Measurements from ENCODE around the gene CCDC188. TPM values are rescaled to one million over a fixed set of nuclear protein-coding genes. Genes with fewer than 3 reads are reported as not detected.

The CCDC188 gene
- total and polyA plus RNA-seq, 2 of the 4 experiments (the other 2 are of a cell fraction), result 0.10 TPM; not detected in 1

- Histone ChIP-seq H3K79me1 (ENCODE audit: low read depth in 1 of 2, low read length in 2 of 2) (no peaks in the 10 kb centered on the region), H3K27me3 (ENCODE audit: control insufficient read depth, insufficient read depth, low read length) (peaks cover 40% of the 10 kb centered on the region), H3K36me3 (ENCODE audit: control insufficient read depth, insufficient read depth, low read length) (no peaks in the 10 kb centered on the region), H3K9ac (ENCODE audit: low read depth, low read length) (no peak overlapping the region), H3K4me3 (ENCODE audit: insufficient read depth, low read depth, low read length) (no peak overlapping the region), H4K5ac (ENCODE audit: low read depth, low read length) (no peak overlapping the region), H2AK9ac (replicated peaks; ENCODE audit: low read depth, low read length, poor library complexity) (no peak overlapping the region), H4K8ac (ENCODE audit: low read depth in 2 of 2, low read length in 2 of 2) (no peak overlapping the region), H3K56ac (ENCODE audit: extremely low read depth, insufficient read depth, low read length) (no peak overlapping the region), H3K18ac (ENCODE audit: low read depth, low read length) (no peak overlapping the region), H2BK120ac (ENCODE audit: low read depth, low read length) (no peak overlapping the region), H3K27ac (ENCODE audit: insufficient read depth, low read length) (no peak overlapping the region), H4K20me1 (ENCODE audit: insufficient read depth, low read length) (no peaks in the 10 kb centered on the region), H2AFZ (replicated peaks; ENCODE audit: low read length, poor library complexity) (no peak overlapping the region), H2BK5ac (ENCODE audit: low read depth, low read length, poor library complexity, severe bottlenecking) (no peak overlapping the region), H4K91ac (ENCODE audit: insufficient read depth, low read depth, low read length) (no peak overlapping the region), H3K4me2 (ENCODE audit: low read depth, low read length) (no peak overlapping the region), H3K14ac (replicated peaks; ENCODE audit: low read depth, low read length) (no peak overlapping the region), H2BK15ac (ENCODE audit: low read depth, low read length) (no peak overlapping the region), H3K9me3 (ENCODE audit: control insufficient read depth, insufficient read depth, low read length) (no peaks in the 10 kb centered on the region), H3K9me1 (ENCODE audit: insufficient read depth, low read length) (no peaks in the 10 kb centered on the region), H2BK20ac (ENCODE audit: low read depth, low read length) (no peak overlapping the region), H3K4ac (ENCODE audit: low read depth, low read length) (no peak overlapping the region), H3K4me1 (ENCODE audit: control insufficient read depth, insufficient read depth, low read length) (no peaks in the 10 kb centered on the region), H3K23ac (ENCODE audit: low read depth, low read length) (no peak overlapping the region), H2AK5ac (ENCODE audit: low read depth, low read length) (no peak overlapping the region)
- in situ Hi-C loops (cut with MboI; ENCODE audit: low sequenced_read_pairs), result no loop called here
- ATAC-seq (ENCODE audit: low read depth) (no peak), DNase-seq (no peak)
- no CpG with 5 or more reads among the region's 10 CpGs for WGBS, 2 experiments (ENCODE audit: extremely low coverage in 2 of 2, insufficient read length in 1 of 2)
- TF ChIP-seq ELK1 (IDR thresholded peaks at IDR 0.05; ENCODE audit: borderline replicate concordance, low read depth, low read length) (no peak), NFE2L2 (IDR thresholded peaks at IDR 0.05; ENCODE audit: low read depth, low read length) (no peak), MXI1 (IDR thresholded peaks at IDR 0.05; ENCODE audit: borderline replicate concordance, low read depth, low read length) (no peak)
- TF ChIP-seq, protein P1, sequence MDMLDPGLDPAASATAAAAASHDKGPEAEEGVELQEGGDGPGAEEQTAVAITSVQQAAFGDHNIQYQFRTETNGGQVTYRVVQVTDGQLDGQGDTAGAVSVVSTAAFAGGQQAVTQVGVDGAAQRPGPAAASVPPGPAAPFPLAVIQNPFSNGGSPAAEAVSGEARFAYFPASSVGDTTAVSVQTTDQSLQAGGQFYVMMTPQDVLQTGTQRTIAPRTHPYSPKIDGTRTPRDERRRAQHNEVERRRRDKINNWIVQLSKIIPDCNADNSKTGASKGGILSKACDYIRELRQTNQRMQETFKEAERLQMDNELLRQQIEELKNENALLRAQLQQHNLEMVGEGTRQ (IDR thresholded peaks at IDR 0.05; ENCODE audit: low read depth, low read length), result no peak
- dilution Hi-C loops (cut with HindIII; ENCODE audit: low sequenced_read_pairs, unreplicated experiment), result no loop called here
- intact Hi-C loops (cut with micrococcal nuclease), result loop anchor here (5.0 kb wide), 1 partner anchor 88 kb away; the partner anchor contains the start of gene RTN4R
- no TSS peak for BruUV-seq (replicated peaks)
- POLR2A ChIA-PET (ENCODE audit: unreplicated experiment), result no interaction called here
- CTCF ChIA-PET, result no interaction called here
These were observed 28.0 kb upstream of the CCDC188 start for GRCh38 chr22:20178915-20179227.
